ENCODE results near the gene PLA2G3.

- TF ChIP-seq, protein P1, sequence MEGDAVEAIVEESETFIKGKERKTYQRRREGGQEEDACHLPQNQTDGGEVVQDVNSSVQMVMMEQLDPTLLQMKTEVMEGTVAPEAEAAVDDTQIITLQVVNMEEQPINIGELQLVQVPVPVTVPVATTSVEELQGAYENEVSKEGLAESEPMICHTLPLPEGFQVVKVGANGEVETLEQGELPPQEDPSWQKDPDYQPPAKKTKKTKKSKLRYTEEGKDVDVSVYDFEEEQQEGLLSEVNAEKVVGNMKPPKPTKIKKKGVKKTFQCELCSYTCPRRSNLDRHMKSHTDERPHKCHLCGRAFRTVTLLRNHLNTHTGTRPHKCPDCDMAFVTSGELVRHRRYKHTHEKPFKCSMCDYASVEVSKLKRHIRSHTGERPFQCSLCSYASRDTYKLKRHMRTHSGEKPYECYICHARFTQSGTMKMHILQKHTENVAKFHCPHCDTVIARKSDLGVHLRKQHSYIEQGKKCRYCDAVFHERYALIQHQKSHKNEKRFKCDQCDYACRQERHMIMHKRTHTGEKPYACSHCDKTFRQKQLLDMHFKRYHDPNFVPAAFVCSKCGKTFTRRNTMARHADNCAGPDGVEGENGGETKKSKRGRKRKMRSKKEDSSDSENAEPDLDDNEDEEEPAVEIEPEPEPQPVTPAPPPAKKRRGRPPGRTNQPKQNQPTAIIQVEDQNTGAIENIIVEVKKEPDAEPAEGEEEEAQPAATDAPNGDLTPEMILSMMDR (IDR thresholded peaks at IDR 0.05) = no peak
- no peak for TF ChIP-seq POLR2A (IDR thresholded peaks at IDR 0.05)
Measured at GRCh38 chr22:31088233-31088986, 51.9 kb downstream of the PLA2G3 start.

Data from adrenal gland (tissue), 5 donors.